GM21723 (cell line): ENCODE results near the gene RAB27B.
"Not testable (repeated sequence)": the region's sequence is repeated elsewhere in the genome, so short reads cannot be mapped to it uniquely, and the experiment has no call there.

Experiments used
- ATAC-seq: cut with Tn5 transposase; IDR thresholded peaks from one replicate; pipeline ENCODE4 v1.9.1; 2021; ENCODE audit warnings: mild to moderate bottlenecking, moderate library complexity; ENCODE audit not compliant: unreplicated experiment

Gene RAB27B

GRCh38 chr18:54813977-54814565 lies 14.2 kb upstream of the RAB27B start:
- ATAC-seq, result no peak

DNA sequence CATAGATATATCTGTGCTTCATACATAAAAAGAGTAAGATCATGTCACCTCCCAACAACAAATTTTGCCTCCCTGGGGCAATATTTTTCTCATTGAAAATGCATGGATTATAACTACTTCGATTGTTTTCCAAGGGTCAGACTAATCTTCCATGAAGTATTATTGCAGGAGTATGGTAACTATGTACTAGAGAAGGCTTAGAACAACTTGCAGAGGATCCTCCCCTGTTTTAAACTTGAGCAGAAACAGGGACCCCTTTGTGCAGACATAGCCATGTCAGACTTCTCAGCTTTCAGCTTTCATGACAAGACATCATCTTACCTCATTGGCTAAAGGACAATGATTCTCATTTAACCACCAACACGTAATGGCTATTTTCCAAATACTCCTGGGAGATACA lies 13.2 kb upstream of the RAB27B start:
- no peak for ATAC-seq

- ATAC-seq, result not testable (repeated sequence)
These were observed 7.4 kb upstream of the RAB27B start for GRCh38 chr18:54820785-54821275.

DNA sequence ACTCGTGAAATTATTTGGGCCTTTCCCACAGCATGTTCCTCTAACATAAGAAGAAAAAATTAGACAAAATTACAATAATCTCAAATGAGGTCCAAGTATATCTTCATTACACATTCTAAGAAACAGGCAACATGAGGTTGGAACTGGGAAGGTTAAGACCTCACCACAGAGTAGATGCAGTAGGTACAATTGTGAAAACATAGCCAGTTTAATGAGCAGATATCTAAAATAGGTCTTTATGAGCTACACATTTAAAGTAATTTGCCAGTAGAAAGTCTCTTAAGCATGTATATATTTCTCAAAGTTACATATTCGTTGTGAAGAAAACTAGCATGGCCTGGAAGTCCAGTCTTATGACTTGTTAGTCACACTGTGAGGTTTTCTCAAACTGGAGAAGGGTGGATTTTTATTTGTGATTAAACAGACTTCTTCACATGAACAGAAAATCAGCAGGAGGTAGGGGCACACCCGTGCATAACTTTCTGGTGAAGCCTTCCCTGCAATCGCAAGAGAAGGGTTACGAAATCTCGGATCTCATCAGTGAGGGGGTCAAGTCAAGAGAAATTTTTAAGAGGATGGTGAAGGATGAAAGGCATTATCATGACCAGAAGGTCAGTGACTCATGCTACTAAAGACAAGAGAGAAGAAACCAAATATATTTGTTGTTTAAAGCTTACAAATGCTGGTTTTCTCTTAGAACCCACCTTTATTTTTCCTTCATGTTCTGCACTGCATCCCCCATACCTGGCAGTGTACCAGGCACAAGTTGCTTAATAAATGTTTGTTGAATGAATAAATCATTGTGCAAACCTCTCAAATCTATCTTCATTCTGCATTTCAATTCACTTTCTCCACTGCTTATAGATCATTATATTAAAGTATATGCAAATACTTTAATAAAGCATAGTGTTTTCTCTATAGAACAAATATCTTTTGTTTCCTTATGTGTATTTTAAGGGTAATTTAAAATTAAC lies 5.1 kb upstream of the RAB27B start:
- no peak for ATAC-seq

DNA sequence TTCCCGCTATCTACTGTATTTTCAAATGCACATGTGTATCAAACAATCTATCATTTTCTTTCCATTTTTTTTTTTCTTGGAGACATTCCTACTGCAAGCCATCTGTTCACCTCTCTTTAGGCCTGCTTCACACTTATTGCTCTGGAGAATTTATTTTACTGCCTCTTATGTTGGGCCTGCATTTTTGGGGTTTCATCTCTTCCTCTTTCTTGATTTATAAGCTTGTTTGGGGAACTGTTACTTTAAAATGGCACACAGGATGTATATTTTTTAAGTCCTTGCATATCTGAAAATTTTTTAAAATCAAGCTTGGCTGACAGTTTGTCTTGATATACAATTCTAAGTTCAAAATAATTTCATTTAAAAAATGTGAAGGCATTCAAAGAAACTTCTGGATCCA lies 3.5 kb upstream of the RAB27B start:
- ATAC-seq, result no peak

GRCh38 chr18:54825601-54826344 lies 2.5 kb upstream of the RAB27B start:
- ATAC-seq, result no peak

GRCh38 chr18:54828986-54829385 lies 709 bp downstream of the RAB27B start:
- ATAC-seq, result no peak

DNA sequence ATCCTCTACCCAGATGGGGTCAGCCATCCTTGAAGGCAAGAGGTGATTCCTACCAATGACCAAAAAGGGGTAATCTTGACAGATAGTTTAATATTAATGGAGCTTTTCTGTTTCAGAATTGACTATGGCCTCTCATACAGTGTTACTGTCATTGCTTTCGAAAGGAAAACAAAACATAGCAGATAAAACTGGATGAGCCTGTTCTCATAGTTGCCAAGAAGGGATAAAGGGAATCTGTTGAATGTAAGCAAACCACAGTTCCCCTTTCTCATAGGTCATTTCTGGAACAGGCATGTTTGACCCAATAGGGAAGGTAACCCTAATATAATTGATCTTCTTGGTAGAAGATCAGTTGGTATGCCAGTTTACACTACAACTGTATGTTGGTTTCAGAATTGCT lies 1.6 kb downstream of the RAB27B start:
- no peak for ATAC-seq

DNA sequence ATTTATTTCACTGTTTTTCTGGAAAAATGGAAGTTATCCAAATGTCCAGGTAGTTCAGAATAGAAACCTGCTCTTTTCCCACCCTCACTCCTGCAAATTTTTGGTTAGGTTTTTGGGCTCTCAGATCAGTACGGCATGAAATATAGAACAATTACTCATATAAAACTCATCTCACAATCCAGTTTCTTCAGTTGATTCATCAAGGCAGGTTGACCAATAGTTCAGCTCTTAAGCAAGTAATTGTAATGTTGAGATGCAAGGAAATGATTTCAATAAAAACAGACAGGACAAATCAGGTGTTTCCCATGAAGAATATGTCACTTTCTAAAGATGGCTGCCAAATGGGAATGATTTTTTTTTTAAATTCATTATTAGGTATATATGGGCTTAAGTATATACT lies 2.0 kb downstream of the RAB27B start:
- no peak for ATAC-seq

DNA sequence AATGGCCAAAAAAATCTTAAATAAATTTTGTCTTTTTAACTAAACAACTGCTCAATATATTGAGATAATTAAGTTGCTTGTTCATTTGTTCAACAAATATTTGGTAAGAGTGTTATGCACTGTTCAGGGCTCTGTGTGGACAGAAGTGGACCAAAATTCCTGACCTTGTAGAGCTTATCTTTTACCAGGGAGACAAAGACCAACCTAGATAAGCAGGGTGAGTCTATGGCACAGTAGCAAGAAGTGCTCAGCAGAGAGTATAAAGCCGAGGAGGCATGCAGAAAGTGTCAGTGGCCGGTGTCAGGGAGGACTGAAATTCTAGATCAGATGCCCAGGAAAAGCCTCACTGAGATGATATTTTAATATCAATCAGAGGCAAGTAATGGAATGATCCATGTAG lies 2.6 kb downstream of the RAB27B start:
- no peak for ATAC-seq

GRCh38 chr18:54835944-54836343 lies 7.7 kb downstream of the RAB27B start:
- ATAC-seq, result no peak

GRCh38 chr18:54843314-54843713 lies 15.0 kb downstream of the RAB27B start:
- no peak for ATAC-seq

- no peak for ATAC-seq
These were observed 17.5 kb downstream of the RAB27B start for GRCh38 chr18:54845787-54846186.

DNA sequence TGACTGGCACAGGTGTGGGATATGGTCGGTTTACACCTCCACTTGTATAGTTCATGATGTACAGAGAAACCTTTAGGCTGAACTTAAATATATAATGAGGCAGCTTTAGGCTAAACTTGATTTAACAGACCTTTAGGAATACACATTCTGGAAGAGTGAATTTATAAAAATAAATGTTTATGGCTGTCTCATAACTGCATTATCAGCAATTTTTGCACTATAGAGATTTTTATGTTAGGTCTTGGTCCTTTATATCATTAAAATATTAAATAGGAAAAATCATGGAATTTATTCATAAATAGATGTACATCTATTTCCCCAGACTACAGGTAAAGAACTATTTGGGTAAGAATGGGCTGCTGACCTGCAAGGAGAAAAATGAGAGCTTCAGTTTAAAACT lies 19.8 kb downstream of the RAB27B start:
- ATAC-seq, result no peak

- no peak for ATAC-seq
These were observed 21.4 kb downstream of the RAB27B start for GRCh38 chr18:54849683-54850082.

DNA sequence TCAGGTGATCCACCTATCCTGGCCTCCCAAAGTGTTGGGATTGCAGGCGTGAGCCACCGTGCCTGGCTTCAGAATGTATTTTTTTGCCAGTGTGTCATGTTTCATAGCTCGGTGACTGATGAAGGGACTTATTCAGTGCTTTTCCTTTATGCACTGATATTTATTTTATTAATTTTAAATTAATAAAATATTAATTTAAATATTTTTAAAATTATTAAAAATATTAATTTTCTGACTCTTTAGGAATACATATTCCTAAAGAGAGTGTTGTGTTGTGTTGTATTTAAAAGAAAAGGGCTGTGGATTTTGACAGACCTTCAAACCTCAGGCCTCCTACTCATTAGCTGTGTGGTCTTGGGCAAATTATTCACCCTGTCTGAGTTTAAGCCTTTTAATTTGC lies 22.3 kb downstream of the RAB27B start:
- ATAC-seq, result no peak

DNA sequence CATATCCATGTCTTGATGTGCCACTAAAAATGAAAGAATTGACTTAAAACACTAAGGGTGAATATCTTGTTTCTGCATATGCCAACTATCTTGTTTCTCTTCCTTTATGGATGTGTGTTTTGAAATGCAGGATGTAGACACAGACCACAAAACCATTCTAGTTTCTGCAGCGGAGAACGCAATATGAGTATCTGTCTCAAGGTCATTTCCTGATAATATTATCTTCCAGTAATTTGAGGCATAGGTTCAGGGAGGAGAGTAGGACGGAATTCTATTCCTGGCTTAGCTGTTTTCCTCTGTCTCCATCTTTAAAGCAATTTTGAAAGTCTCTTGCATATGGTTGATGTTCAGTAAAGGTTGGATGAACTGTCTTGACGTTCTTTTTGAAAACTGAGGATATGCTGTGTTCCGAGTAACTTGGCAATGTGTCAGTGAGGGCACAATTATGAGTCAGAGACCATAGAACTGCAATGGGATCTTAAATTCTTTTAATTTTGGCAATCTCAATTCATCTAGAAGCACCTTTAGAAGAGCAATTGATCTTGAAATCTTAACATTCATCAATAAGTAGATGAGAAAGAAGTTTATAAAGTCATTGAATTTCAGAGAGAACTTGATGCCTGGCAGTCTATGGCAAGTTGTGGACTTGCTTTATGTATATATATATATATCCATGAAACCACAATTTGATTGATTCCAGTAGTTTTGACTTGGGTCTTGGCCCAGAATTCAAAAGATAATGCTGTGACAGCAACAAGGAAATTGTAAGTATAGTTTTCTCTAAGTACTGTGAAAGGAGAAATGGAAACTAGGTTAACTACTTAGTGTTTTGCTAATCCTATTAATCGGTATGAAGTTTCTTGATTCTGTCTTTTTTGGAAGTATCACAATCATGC lies 24.8 kb downstream of the RAB27B start:
- ATAC-seq, result no peak

GRCh38 chr18:54855050-54855449 lies 26.8 kb downstream of the RAB27B start:
- not testable (repeated sequence) for ATAC-seq

- no peak for ATAC-seq
These were observed 27.9 kb downstream of the RAB27B start for GRCh38 chr18:54856105-54856646.

DNA sequence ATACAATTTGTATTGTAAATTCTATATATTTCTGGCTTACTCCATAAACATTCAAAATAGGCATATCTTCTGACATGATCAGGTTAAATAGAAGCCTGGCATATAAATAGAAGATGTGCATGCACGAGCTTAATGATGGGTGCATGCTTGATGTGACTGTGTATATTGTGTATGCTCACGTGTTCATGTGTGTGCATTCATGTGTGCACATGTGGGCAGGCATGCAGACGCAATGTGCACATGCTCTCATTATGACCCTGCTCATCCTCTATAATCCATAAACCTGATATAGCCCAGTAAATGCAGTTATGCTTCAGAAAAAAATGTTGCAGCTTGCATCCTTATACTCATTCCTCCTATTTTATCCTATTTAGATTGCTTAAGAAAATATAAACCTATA lies 29.2 kb downstream of the RAB27B start:
- no peak for ATAC-seq
